Stimulated activated naive CD8-positive, alpha-beta T cell treated with anti-CD3 and anti-CD28 coated beads, Interleukin-15, Interleukin-2, amounts not matched to agents 100 U/mL and 50 U/mL, for 24 hours (primary cell): Measurements from ENCODE around the gene TFEC.
"Not testable (repeated sequence)": the region's sequence is repeated elsewhere in the genome, so short reads cannot be mapped to it uniquely, and the experiment has no call there.

Experiments
- ATAC-seq: fragments of 150-1000 bp; cut with Tn5 transposase; one replicate; pipeline ENCODE4 v1.10.0; 2021
- DNase-seq: peaks from one replicate; pipeline ENCODE4 v3.0.0; 2021

The TFEC gene

GRCh38 chr7:115988401-115988800 lies 42.2 kb downstream of the TFEC start:
- DNase-seq, result no peak
- ATAC-seq, result no peak

- ATAC-seq (no peak), DNase-seq (no peak)
Observed at GRCh38 chr7:115987486-115987885, 43.1 kb downstream of the TFEC start.

GRCh38 chr7:115984105-115984504 lies 46.5 kb downstream of the TFEC start:
- ATAC-seq (no peak), DNase-seq (no peak)

GRCh38 chr7:115980159-115980558 lies 50.4 kb downstream of the TFEC start:
- no peak for DNase-seq

GRCh38 chr7:115976651-115977050 lies 53.9 kb downstream of the TFEC start:
- ATAC-seq, result no peak
- no peak for DNase-seq

More at GRCh38 chr7:115980159-115980558, 50.4 kb downstream of the TFEC start:
- ATAC-seq, result no peak

GRCh38 chr7:115975766-115976165 lies 54.8 kb downstream of the TFEC start:
- DNase-seq, result no peak
- ATAC-seq, result no peak

DNA sequence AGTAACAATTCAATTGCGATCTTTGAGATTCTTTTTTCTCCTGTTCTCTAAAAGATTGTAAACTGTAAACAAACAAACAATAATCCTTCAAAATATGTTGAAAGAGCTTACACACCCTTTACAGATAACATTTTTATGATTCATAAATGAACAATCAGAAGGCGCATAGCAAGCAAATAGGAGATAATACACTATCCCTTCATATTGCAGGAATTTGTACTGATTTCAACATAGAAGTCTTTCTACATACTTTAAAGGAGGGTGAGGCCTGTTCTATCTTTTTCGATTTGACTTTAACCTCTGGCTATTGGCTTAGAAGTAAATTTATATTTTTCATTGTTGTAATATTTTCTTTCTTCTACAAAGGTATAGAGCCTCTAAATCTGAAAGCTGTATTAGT lies 57.2 kb downstream of the TFEC start:
- ATAC-seq, result no peak

DNA sequence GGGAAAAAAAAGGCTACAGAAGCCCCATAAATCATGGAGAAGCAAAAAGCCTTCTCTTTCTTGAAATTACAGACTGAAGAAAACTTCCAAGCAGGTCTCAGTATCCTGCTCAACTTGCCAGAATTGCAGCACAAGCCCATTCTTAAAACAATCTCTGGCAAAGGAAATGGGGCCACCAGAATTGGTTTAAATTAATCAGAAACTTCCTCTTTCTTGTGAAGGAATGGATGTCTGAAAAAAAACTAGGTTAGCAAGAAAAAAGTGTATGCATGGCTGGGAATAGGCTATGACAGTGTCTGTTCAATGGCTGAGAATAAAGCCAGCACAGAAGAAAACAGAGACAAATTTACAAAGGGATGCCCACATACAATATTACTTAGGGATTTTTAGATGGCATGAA lies 59.1 kb downstream of the TFEC start:
- no peak for ATAC-seq
- no peak for DNase-seq

More for the DNA sequence above, 57.2 kb downstream of the TFEC start:
- DNase-seq, result no peak

DNA sequence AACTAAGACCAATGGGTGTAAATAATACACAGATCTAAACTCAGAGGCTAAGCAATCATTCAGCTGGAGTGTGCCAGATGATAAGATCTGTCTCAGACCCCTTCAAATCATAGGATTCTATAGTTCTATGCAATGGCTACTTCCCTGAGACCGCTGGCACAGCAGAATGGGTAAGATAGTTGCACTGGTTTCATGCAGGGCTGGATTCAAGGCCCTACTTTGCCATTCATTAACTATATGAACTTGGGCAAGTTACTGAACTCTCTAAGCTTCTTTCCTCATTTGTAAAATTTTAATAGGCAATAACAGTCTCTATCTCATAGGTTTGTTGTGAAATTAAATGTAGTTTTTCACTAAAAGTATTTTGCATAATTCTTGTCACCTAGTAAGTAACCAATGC lies 62.0 kb downstream of the TFEC start:
- ATAC-seq (no peak), DNase-seq (no peak)

DNA sequence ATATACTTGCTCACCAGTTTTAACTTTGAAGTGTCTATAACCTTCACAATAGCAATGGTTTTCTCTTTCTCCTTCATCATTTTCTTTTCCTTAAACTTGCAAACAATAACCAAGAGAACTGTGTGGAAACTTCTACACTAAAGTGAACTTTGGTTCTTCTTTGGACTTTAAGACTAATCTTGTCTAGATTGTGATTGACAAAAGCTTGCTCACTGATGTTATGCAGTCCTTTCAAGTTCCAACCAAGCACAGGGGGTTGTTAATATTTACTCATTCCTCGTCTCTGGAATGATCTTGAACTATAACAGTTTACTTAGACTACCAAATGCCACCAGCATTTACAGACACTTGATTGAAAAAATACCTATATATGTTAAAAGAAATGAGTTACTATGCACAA lies 62.4 kb downstream of the TFEC start:
- ATAC-seq (no peak), DNase-seq (no peak)

DNA sequence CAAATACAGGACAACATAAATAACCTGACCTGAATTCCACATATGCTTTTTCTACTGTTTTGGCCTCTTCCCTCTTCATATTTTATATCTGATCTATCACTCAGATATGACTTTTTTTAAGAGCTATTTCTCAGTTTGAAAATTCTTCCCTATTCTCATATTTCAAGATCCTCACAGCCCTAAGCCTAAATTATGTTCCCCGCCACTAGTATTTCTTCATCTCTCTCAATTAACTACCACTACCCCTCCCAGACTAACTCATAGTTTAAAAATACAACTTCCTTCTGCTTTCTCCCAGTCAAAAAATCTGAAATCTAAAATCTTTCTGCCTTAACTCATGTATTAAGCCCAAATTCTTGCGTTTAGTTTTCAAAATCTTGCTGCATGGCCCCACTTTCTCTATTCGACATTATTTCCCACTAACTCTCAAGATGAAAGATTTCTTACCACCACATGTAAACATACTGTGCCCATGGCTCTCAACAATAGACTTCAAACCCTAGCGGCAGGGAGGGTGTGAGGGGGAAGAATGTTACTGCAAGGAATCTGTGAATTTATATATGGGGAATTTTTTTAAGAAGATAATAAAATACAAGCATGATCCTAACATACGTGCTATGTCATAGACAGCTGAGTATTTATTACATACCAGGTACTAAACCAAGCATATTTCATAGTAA lies 64.6 kb downstream of the TFEC start:
- ATAC-seq (no peak), DNase-seq (no peak)

GRCh38 chr7:115965236-115965635 lies 65.3 kb downstream of the TFEC start:
- ATAC-seq (no peak), DNase-seq (no peak)

DNA sequence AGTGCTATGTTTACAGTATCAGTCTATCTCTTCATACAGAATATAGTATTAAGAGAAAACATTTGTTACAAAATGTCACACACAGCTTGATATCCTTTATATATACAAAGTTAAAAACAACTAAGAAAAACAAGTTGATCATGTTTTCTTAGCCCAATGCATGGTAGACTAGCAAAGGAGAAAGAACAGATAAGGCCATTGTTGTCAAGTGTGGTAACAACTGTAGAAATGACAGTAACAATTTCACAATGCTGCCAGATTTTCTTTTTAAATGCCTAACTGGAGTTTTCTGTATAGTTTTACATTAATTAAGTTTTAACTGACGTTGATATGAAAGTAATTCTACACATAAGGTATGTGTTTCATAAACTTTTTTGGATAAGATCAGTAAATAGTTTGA lies 65.8 kb downstream of the TFEC start:
- ATAC-seq (no peak), DNase-seq (no peak)

DNA sequence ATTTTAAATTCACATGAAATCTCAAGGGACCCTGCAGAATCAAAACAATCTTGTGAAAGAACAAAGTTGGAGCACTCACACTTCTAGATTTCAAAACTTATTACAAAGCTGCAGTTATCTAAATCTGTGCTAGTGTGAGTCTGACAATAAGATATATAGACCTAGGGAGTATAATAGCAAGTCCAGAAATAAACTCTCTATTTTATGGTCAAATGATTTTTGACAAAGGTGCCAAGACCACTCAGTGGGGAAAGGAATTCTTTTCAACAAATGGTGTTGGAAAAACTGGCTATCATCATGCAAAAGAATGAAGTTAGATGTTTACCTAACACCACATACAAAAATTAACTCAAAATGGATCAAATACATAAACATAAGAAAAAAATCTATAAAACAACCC lies 68.2 kb downstream of the TFEC start:
- DNase-seq, result no peak

DNA sequence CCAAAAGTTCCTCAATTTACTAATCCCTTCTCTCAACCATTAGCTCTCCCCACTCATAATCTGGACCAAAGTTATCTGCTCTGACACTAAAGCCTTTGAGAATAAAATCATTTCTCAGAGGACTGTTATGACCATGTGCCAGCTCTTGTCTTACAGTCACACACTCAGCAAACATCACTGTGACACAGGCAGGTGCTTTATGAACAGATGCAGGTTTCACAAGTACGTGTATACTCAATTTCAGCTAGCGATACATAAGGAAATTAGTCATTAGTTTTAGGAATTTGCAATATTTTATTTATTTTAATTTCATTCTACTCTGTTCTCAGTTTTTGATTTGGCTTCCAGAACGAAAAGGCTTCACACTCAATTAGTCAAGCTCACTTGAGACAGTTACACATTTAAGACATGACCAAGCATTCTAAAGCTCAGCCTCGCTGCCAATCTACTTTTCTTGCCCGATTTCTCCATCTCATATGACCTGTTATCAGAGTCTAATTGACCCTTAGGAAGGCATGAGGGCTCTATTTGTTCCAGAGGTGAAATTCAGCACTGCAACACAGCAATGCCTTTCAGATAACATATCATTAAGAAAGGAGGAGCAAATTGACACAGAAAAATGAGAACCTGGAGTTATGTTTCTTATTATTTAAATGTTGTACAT lies 76.8 kb downstream of the TFEC start:
- ATAC-seq (no peak), DNase-seq (no peak)

More for the DNA sequence above, 68.2 kb downstream of the TFEC start:
- no peak for ATAC-seq

GRCh38 chr7:115952832-115953231 lies 77.7 kb downstream of the TFEC start:
- no peak for DNase-seq
- ATAC-seq, result no peak

- ATAC-seq (no peak), DNase-seq (no peak)
Observed at GRCh38 chr7:115951547-115951946, 79.0 kb downstream of the TFEC start.

- DNase-seq (no peak), ATAC-seq (no peak)
Observed at GRCh38 chr7:115941703-115942268, 88.8 kb downstream of the TFEC start.

- no peak for DNase-seq
- ATAC-seq, result no peak
Observed at GRCh38 chr7:115940460-115941060, 90.0 kb downstream of the TFEC start.

GRCh38 chr7:115937960-115938359 lies 92.6 kb downstream of the TFEC start:
- ATAC-seq, result no peak
- DNase-seq, result no peak

GRCh38 chr7:115933471-115933870 lies 97.1 kb downstream of the TFEC start:
- no peak for ATAC-seq
- no peak for DNase-seq

GRCh38 chr7:115932880-115933279 lies 97.7 kb downstream of the TFEC start:
- no peak for ATAC-seq
- DNase-seq, result no peak

- DNase-seq, ATAC-seq: not testable (repeated sequence)
Observed at GRCh38 chr7:115930184-115930583, 100.4 kb downstream of the TFEC start.
